ENCODE data around the gene DGKI.
"Not testable (repeated sequence)": the region's sequence is repeated elsewhere in the genome, so short reads cannot be mapped to it uniquely, and the experiment has no call there.

Gene DGKI

GRCh38 chr7:137753948-137754851 is 92.6 kb downstream of the DGKI start:
- DNase-seq (ENCODE audit: low read depth, low spot score): no peak
- H3K27ac ChIP-seq: no peak overlapping the region

GRCh38 chr7:137753575-137753947 is 93.2 kb downstream of the DGKI start:
- no peak overlapping the region for H3K27ac ChIP-seq
- DNase-seq (ENCODE audit: low read depth, low spot score): no peak

GRCh38 chr7:137753067-137753466 is 93.7 kb downstream of the DGKI start:
- no peak for DNase-seq (ENCODE audit: low read depth, low spot score)
- no peak overlapping the region for H3K27ac ChIP-seq

GRCh38 chr7:137751361-137752009 is 95.3 kb downstream of the DGKI start:
- H3K27ac ChIP-seq: no peak overlapping the region
- no peak for DNase-seq (ENCODE audit: low read depth, low spot score)

GRCh38 chr7:137747359-137748031 is 99.3 kb downstream of the DGKI start:
- H3K27ac ChIP-seq: no peak overlapping the region
- no peak for DNase-seq (ENCODE audit: low read depth, low spot score)

- no peak for DNase-seq (ENCODE audit: low read depth, low spot score)
- H3K27ac ChIP-seq: no peak overlapping the region
These were observed 103.8 kb downstream of the DGKI start for GRCh38 chr7:137743021-137743420.

- no peak overlapping the region for H3K27ac ChIP-seq
- DNase-seq (ENCODE audit: low read depth, low spot score): no peak
These were observed 104.7 kb downstream of the DGKI start for GRCh38 chr7:137742051-137742450.

GRCh38 chr7:137741443-137741842 is 105.3 kb downstream of the DGKI start:
- no peak for DNase-seq (ENCODE audit: low read depth, low spot score)
- H3K27ac ChIP-seq: no peak overlapping the region

GRCh38 chr7:137734221-137734620 is 112.6 kb downstream of the DGKI start:
- H3K27ac ChIP-seq: no peak overlapping the region
- no peak for DNase-seq (ENCODE audit: low read depth, low spot score)

GRCh38 chr7:137732168-137732567 is 114.6 kb downstream of the DGKI start:
- no peak overlapping the region for H3K27ac ChIP-seq
- no peak for DNase-seq (ENCODE audit: low read depth, low spot score)

- DNase-seq (ENCODE audit: low read depth, low spot score): no peak
- no peak overlapping the region for H3K27ac ChIP-seq
These were observed 115.3 kb downstream of the DGKI start for GRCh38 chr7:137731436-137731835.

- H3K27ac ChIP-seq: no peak overlapping the region
- no peak for DNase-seq (ENCODE audit: low read depth, low spot score)
These were observed 118.3 kb downstream of the DGKI start for GRCh38 chr7:137728426-137728825.

GRCh38 chr7:137727413-137727812 is 119.4 kb downstream of the DGKI start:
- no peak for DNase-seq (ENCODE audit: low read depth, low spot score)
- no peak overlapping the region for H3K27ac ChIP-seq

GRCh38 chr7:137718355-137718754 is 128.4 kb downstream of the DGKI start:
- no peak overlapping the region for H3K27ac ChIP-seq
- DNase-seq (ENCODE audit: low read depth, low spot score): no peak

- DNase-seq (ENCODE audit: low read depth, low spot score): no peak
- no peak overlapping the region for H3K27ac ChIP-seq
These were observed 128.9 kb downstream of the DGKI start for GRCh38 chr7:137717811-137718271.

- DNase-seq (ENCODE audit: low read depth, low spot score): no peak
- no peak overlapping the region for H3K27ac ChIP-seq
These were observed 129.7 kb downstream of the DGKI start for GRCh38 chr7:137717045-137717444.

- no peak overlapping the region for H3K27ac ChIP-seq
These were observed 130.7 kb downstream of the DGKI start for GRCh38 chr7:137716061-137716460.

GRCh38 chr7:137715533-137715932 is 131.2 kb downstream of the DGKI start:
- DNase-seq (ENCODE audit: low read depth, low spot score): no peak
- H3K27ac ChIP-seq: no peak overlapping the region

More at GRCh38 chr7:137716061-137716460, 130.7 kb downstream of the DGKI start:
- DNase-seq (ENCODE audit: low read depth, low spot score): no peak

GRCh38 chr7:137715121-137715520 is 131.7 kb downstream of the DGKI start:
- H3K27ac ChIP-seq: no peak overlapping the region
- DNase-seq (ENCODE audit: low read depth, low spot score): no peak

- not testable (repeated sequence) for H3K27ac ChIP-seq; DNase-seq (ENCODE audit: low read depth, low spot score)
These were observed 140.4 kb downstream of the DGKI start for GRCh38 chr7:137706330-137706729.

- H3K27ac ChIP-seq: no peak overlapping the region
These were observed 142.1 kb downstream of the DGKI start for GRCh38 chr7:137704723-137705122.

More at GRCh38 chr7:137704723-137705122, 142.1 kb downstream of the DGKI start:
- no peak for DNase-seq (ENCODE audit: low read depth, low spot score)
